Measurements from ENCODE around the gene NDUFA1.
"Not testable (repeated sequence)": the region's sequence is repeated elsewhere in the genome, so short reads cannot be mapped to it uniquely, and the experiment has no call there.

Gene NDUFA1

GRCh38 chrX:119900976-119901375 lies 29.3 kb downstream of the NDUFA1 start:
- no peak for DNase-seq (ENCODE audit: low read depth)

GRCh38 chrX:119916310-119916709 lies 44.7 kb downstream of the NDUFA1 start:
- no peak for DNase-seq (ENCODE audit: low read depth)

GRCh38 chrX:119917877-119918276 lies 46.2 kb downstream of the NDUFA1 start:
- no peak for DNase-seq (ENCODE audit: low read depth)

- no peak for DNase-seq (ENCODE audit: low read depth)
Observed at GRCh38 chrX:119919835-119920585, 48.4 kb downstream of the NDUFA1 start.

GRCh38 chrX:119922391-119922790 lies 50.8 kb downstream of the NDUFA1 start:
- not testable (repeated sequence) for DNase-seq (ENCODE audit: low read depth)

All from stimulated activated CD8-positive, alpha-beta memory T cell treated with anti-CD3 and anti-CD28 coated beads, Interleukin-12 subunit alpha, Interleukin-12 subunit beta, amount 100 ng/mL, for 4 hours (primary cell).